PC-9 (cell line): ENCODE measurements around the gene TMEFF1. TPM values are rescaled to one million over a fixed set of nuclear protein-coding genes. Genes with fewer than 3 reads are reported as not detected.

Experiments used
- BruUV-seq: library from RNA; stranded (reverse); fragments of 400-500 nt; replicated peaks from 2 replicates; lab custom pipeline; 2021; lab: Mats Ljungman, UMichigan
- CTCF ChIA-PET: fragments of 300-600 bp; sonication (Branson Sonifier 250); formaldehyde crosslinking; loops from one replicate; lab custom pipeline; 2022; ENCODE audit warnings: antibody characterized with exemption; lab: Charles Lee
- POLR2A ChIA-PET: fragments of 300-600 bp; sonication (Branson Sonifier 250); formaldehyde crosslinking; loops from one replicate; lab custom pipeline; 2022; ENCODE audit warnings: antibody characterized with exemption; ENCODE audit not compliant: unreplicated experiment; lab: Charles Lee
- DNase-seq, 2 experiments: peaks; one replicate each; pipeline versions ENCODE4 v3.0.0 to v3.0.0-alpha.2; 2015 to 2022; ENCODE audit warnings: mixed read lengths in 1 of 2
- H2AFZ ChIP-seq: fragments of 200-600 bp; sonication (generic); 2 replicates; pipeline ENCODE4 v1.8.1; 2017; ENCODE audit warnings: antibody characterized with exemption
- H3F3A ChIP-seq: fragments of 200-600 bp; sonication (generic); 2 replicates; pipeline ENCODE4 v1.8.1; 2017; ENCODE audit warnings: antibody characterized with exemption, mild to moderate bottlenecking, low read depth; ENCODE audit not compliant: insufficient read depth
- H3K27ac ChIP-seq: fragments of 200-600 bp; sonication (generic); 2 replicates; pipeline ENCODE4 v1.6.1; 2016; ENCODE audit warnings: mixed run types
- H3K27me3 ChIP-seq: fragments of 200-600 bp; sonication (generic); 2 replicates; pipeline ENCODE4 v1.6.1; 2016; ENCODE audit warnings: low read depth, mixed run types; ENCODE audit not compliant: insufficient read depth
- H3K36me3 ChIP-seq: fragments of 200-600 bp; sonication (generic); 2 replicates; pipeline ENCODE4 v1.6.1; 2016; ENCODE audit warnings: low read depth, mixed run types
- H3K4me1 ChIP-seq: fragments of 200-600 bp; sonication (generic); replicated peaks from 2 replicates; pipeline ENCODE4 v1.6.1; 2016; ENCODE audit warnings: mixed run types; ENCODE audit not compliant: insufficient read depth
- H3K4me2 ChIP-seq: fragments of 200-600 bp; sonication (generic); 2 replicates; pipeline ENCODE4 v1.6.1; 2017; ENCODE audit warnings: mixed run types
- H3K4me3 ChIP-seq: fragments of 200-600 bp; sonication (generic); 2 replicates; pipeline ENCODE4 v1.6.1; 2016; ENCODE audit warnings: mixed run types
- H3K79me2 ChIP-seq: fragments of 200-600 bp; sonication (generic); 2 replicates; pipeline ENCODE4 v1.6.1; 2017; ENCODE audit warnings: low read depth, mixed run types
- H3K9me2 ChIP-seq: fragments of 200-600 bp; sonication (generic); 2 replicates; pipeline ENCODE4 v1.8.1; 2017; ENCODE audit warnings: mild to moderate bottlenecking; ENCODE audit not compliant: insufficient read depth
- H3K9me3 ChIP-seq: fragments of 200-600 bp; sonication (generic); 2 replicates; pipeline ENCODE4 v1.8.1; 2016; ENCODE audit warnings: low read depth; ENCODE audit not compliant: insufficient read depth
- H4K20me1 ChIP-seq: fragments of 200-600 bp; sonication (generic); 2 replicates; pipeline ENCODE4 v1.8.1; 2017; ENCODE audit not compliant: insufficient read depth
- EZH2 ChIP-seq: fragments of 200-600 bp; sonication (generic); IDR thresholded peaks from 2 replicates; pipeline ENCODE4 v1.8.0; 2017; ENCODE audit warnings: antibody characterized with exemption, low read depth
- intact Hi-C: fragments of 100-400 bp; cut with micrococcal nuclease; formaldehyde crosslinking; loops from one replicate; pipeline ENCODE4 v1.10.0; 2022; ENCODE audit not compliant: unreplicated experiment
- total RNA-seq: library from RNA; stranded (reverse); gene quantifications from 2 replicates; pipeline ENCODE4 v1.2.3, GENCODE V29; 2021
- TF ChIP-seq, protein P1 (sequence below): fragments of 200-600 bp; sonication (generic); conservative IDR thresholded peaks from 2 replicates; pipeline ENCODE4 v1.6.1; 2017; ENCODE audit warnings: mixed run types, antibody characterized with exemption, mild to moderate bottlenecking, moderate library complexity

The TMEFF1 gene
- total RNA-seq, 1 experiment from 2014 or later, result 1.1 TPM

DNA sequence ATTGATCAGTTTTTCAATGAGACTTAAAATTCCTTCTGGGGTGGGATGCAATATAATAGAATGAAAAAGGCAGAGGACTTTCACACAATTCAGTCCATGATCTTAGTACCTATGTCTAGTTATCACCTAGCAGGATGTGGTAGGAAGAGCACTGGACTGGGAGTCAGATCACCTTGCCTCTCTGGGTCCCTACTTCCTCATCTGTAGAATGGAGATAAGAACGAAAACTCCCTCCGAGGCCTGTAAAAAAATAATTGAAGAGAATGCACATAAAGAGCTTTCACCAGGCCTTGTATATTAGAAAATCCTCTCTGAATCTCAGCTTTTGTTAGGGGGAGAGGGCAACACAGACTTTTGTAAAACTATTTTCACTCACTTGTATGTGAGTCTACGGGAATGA is 681 bp upstream of the TMEFF1 start:
- H3K79me2 ChIP-seq, result no peaks in the 10 kb centered on the region
- peak overlapping the region; percentile 61; the same call in 1 of the 2 replicates for H3K4me3 ChIP-seq
- intact Hi-C loops, result no loop called here
- no TSS peak for BruUV-seq
- no peaks in the 10 kb centered on the region for H3K9me2 ChIP-seq
- ChIA-PET CTCF (no interaction called here), POLR2A (interaction anchor here (0.7 kb wide), 1 partner anchor 125 kb away, joined by 10 read pairs; no protein-coding TSS in a partner anchor)
- H2AFZ ChIP-seq, result no peak overlapping the region
- H4K20me1 ChIP-seq, result no peaks in the 10 kb centered on the region
- H3F3A ChIP-seq, result no peaks in the 10 kb centered on the region
- no peak overlapping the region for H3K27ac ChIP-seq
- no peaks in the 10 kb centered on the region for H3K4me1 ChIP-seq
- peak overlapping the region; percentile 91 for H3K4me2 ChIP-seq
- no peaks in the 10 kb centered on the region for H3K9me3 ChIP-seq
- TF ChIP-seq, protein P1, sequence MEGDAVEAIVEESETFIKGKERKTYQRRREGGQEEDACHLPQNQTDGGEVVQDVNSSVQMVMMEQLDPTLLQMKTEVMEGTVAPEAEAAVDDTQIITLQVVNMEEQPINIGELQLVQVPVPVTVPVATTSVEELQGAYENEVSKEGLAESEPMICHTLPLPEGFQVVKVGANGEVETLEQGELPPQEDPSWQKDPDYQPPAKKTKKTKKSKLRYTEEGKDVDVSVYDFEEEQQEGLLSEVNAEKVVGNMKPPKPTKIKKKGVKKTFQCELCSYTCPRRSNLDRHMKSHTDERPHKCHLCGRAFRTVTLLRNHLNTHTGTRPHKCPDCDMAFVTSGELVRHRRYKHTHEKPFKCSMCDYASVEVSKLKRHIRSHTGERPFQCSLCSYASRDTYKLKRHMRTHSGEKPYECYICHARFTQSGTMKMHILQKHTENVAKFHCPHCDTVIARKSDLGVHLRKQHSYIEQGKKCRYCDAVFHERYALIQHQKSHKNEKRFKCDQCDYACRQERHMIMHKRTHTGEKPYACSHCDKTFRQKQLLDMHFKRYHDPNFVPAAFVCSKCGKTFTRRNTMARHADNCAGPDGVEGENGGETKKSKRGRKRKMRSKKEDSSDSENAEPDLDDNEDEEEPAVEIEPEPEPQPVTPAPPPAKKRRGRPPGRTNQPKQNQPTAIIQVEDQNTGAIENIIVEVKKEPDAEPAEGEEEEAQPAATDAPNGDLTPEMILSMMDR, result no peak
- TF ChIP-seq EZH2, result no peak
- H3K36me3 ChIP-seq, result no peaks in the 10 kb centered on the region
- no peaks in the 10 kb centered on the region for H3K27me3 ChIP-seq
- DNase-seq, result no peak

DNA sequence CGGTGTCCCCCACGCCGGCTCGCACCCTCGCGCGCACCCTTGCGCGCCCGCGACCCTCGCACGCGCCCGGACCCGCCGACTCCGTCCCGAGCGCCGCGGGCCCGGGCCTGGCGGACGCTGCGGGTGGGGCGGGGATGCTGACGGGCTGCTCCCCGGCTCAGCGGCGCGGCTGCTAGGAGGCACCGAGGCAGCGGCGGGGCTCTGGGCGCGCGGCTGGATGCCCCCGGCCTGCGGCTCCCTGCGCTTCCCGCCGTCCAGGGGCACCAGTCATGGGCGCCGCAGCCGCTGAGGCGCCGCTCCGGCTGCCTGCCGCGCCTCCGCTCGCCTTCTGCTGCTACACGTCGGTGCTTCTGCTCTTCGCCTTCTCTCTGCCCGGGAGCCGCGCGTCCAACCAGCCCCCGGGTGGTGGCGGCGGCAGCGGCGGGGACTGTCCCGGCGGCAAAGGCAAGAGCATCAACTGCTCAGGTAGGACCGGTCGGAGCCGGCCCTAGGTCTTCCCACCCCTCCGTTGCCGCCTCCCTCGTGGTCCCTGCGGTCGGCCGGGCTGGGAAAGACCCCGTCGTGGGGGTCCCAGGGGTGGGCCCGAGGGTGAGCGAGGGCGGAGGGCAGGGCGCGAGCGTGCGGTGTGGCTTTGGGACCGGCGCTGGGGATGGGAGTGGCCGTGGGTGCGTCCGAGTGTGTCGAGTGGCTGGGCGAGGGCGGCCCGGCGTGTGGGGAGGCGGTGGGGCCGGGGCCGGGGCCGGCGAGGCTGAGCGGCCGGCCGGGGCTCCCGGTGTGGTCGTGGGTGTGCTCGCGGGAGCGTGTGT is 530 bp downstream of the TMEFF1 start:
- H3K4me2 ChIP-seq, result peak overlapping the region; percentile 91
- no peaks in the 10 kb centered on the region for H3K9me3 ChIP-seq
- peak in 1 of 2 experiments; percentile 47 for DNase-seq
- H4K20me1 ChIP-seq, result no peaks in the 10 kb centered on the region
- no peaks in the 10 kb centered on the region for H3K36me3 ChIP-seq
- no peaks in the 10 kb centered on the region for H3K79me2 ChIP-seq
- H2AFZ ChIP-seq, result peak overlapping the region; percentile 88
- H3F3A ChIP-seq, result no peaks in the 10 kb centered on the region
- intact Hi-C loops, result no loop called here
- H3K27ac ChIP-seq, result no peak overlapping the region
- no peaks in the 10 kb centered on the region for H3K9me2 ChIP-seq
- POLR2A ChIA-PET, result no interaction called here
- H3K4me3 ChIP-seq, result peak overlapping the region; percentile 61
- H3K4me1 ChIP-seq, result no peaks in the 10 kb centered on the region
- no peaks in the 10 kb centered on the region for H3K27me3 ChIP-seq
- CTCF ChIA-PET, result interaction anchor here (0.5 to 0.6 kb wide), 3 partner anchors 387 to 1310 kb away, joined by 3 to 7 read pairs (median 5); no protein-coding TSS in a partner anchor
- TF ChIP-seq, protein P1, result no peak
- TF ChIP-seq EZH2, result no peak
- BruUV-seq, result no TSS peak

DNA sequence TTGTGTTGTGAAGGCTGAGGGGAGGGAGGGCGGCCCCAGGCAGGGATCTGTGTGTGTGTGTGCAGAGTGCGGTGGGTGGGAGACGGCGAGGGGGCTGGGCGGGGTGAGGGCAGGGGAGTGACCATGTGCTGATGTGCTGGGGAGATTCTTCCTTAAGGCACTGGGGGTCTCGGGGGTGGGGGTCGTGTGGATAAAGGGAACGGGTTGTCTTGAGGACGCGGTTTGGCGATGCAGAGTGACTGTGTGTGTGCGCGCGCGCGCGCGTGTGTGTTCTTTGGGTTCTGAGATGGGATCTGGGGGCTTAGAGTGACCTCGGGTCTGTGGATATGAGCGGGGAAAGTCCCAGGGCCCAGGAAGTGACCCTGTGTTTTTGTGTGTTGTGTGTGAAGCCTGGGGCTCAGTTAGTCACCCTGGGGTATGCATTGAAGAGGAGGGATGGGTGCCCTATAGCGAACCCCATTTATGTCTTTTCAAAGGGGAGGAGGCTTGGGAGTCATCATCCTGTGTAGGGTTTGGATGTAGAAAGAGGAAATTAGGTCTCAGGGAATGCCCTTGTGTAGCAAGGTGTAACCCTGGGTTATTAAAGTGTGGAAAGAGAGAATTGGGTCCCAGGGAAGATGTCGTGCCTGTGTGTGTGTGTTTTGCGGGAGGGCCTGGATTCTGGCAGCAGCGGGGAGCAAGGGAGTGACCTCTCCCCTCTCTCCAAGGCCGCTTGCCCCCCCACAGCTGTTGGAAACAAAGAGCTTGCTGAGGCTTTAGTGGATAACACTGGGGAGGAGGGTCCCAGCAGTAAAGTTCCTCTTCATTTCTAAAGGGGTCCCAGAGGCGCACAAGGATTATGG is 1.4 kb downstream of the TMEFF1 start:
- H3K9me3 ChIP-seq, result no peaks in the 10 kb centered on the region
- H3K4me1 ChIP-seq, result no peaks in the 10 kb centered on the region
- no peak for DNase-seq
- no peaks in the 10 kb centered on the region for H3K79me2 ChIP-seq
- H3K27me3 ChIP-seq, result no peaks in the 10 kb centered on the region
- H3K9me2 ChIP-seq, result no peaks in the 10 kb centered on the region
- H4K20me1 ChIP-seq, result no peaks in the 10 kb centered on the region
- no peaks in the 10 kb centered on the region for H3F3A ChIP-seq
- BruUV-seq, result no TSS peak
- peak overlapping the region; percentile 91 for H3K4me2 ChIP-seq
- ChIA-PET CTCF (no interaction called here), POLR2A (no interaction called here)
- H2AFZ ChIP-seq, result peak overlapping the region; percentile 88; the same call in 1 of the 2 replicates
- no peak for TF ChIP-seq EZH2
- TF ChIP-seq, protein P1, result no peak
- intact Hi-C loops, result no loop called here
- H3K36me3 ChIP-seq, result no peaks in the 10 kb centered on the region
- H3K4me3 ChIP-seq, result peak overlapping the region; percentile 61; the same call in 1 of the 2 replicates
- H3K27ac ChIP-seq, result no peak overlapping the region
